T-helper 17 cell (primary cell): ENCODE measurements around the gene ROR1. TPM values are rescaled to one million over a fixed set of nuclear protein-coding genes. Genes with fewer than 3 reads are reported as not detected.

Source experiments
- ATAC-seq: fragments of 150-1000 bp; cut with Tn5 transposase; 2 replicates; pipeline ENCODE4 v1.10.0; 2021; ENCODE audit warnings: mild to moderate bottlenecking, moderate library complexity
- DNase-seq, 3 donors: peaks; one replicate each; pipeline versions ENCODE4 v3.0.0 to v3.0.0-alpha.2; 2020 to 2021
- H3K9me3 ChIP-seq: one replicate; pipeline ENCODE4 v1.7.0; 2013; ENCODE audit warnings: low read length, mild to moderate bottlenecking; ENCODE audit not compliant: control insufficient read depth, poor library complexity, severe bottlenecking
- H3K27ac Mint-ChIP-seq: one replicate; pipeline ENCODE4 v1.8.0; 2022; ENCODE audit warnings: mild to moderate bottlenecking, moderate library complexity, mixed read lengths
- H3K27me3 Mint-ChIP-seq: one replicate; pipeline ENCODE4 v1.8.0; 2022; ENCODE audit warnings: mixed read lengths
- H3K36me3 Mint-ChIP-seq: one replicate; pipeline ENCODE4 v1.8.0; 2022; ENCODE audit warnings: low read depth, mixed read lengths
- H3K4me1 Mint-ChIP-seq: one replicate; pipeline ENCODE4 v1.8.0; 2022; ENCODE audit warnings: mild to moderate bottlenecking, mixed read lengths
- H3K4me3 Mint-ChIP-seq: one replicate; pipeline ENCODE4 v1.8.0; 2022; ENCODE audit warnings: mild to moderate bottlenecking, moderate library complexity, mixed read lengths
- total RNA-seq, 4 donors: library from RNA in 2 of 4; stranded (reverse) in 2 of 4; gene quantifications; one replicate each; pipeline ENCODE4 v1.2.3 and lab custom pipeline; 2022 to 2026

Gene ROR1
- total RNA-seq, 2 donors from 2014 or later: not detected

DNA sequence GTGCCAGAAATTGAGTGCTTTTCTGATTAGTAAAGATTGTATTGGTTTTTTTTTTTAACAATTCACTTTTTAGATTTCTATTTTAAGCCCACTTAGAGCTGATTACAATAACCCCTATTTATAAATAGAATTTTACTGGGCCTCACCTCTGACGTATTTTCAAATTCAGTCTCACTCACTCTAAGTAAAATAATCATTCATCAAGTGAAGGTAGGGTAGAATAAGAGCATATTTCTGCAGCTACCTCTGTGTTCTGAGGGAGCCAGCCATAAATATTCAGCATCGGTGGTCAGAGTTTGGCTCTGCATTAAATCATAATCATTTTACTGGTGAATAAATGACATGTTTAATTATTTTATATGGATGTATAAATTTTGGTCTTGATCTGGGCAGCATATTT is 333.8 kb downstream of the ROR1 start:
- no peak for DNase-seq
- Mint-ChIP-seq H3K4me1 (no peaks in the 10 kb centered on the region), H3K27ac (no peak overlapping the region), H3K36me3 (no peaks in the 10 kb centered on the region), H3K4me3 (no peak overlapping the region), H3K27me3 (peaks cover 35% of the 10 kb centered on the region)
- no peaks in the 10 kb centered on the region for H3K9me3 ChIP-seq
- ATAC-seq: no peak

DNA sequence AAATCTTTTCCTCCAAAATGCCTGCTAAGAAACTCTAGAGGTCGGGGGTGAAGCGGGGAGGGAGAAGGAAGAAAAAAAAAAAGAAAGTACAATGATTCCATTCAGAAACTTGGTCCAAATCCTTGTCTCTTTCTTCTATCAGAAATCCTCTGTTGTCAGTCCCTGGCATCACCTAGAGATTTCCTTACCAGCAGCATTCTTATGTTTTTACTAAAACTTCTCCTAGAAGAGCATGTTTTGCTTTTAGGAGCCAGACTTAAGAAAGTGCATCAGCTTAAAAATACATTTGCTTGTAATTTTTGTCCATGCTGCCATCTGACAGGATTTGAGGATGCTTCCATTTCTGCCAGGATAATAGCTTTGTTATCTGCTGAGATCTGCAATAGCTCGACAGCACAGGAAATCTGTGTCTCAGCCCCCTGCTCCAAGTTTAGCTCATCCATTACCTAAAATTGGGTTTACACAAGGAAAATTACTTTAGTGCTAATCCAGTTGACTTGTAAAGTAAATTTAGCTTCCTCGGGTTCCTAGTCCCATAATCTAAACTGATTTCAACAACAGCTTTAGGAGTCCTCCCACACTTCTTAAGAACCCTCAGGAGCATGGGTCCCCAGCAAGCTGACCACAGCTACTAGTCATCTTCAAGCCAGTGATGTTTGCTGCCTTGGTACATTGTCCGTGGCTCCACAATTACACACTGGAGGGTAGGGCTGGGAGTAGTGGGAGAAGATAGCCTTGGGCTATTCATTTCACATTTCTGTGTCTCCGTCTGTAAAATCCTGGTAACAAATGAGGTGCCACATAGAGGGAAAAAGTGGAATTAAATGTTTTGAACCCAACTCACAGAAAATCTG is 337.3 kb downstream of the ROR1 start:
- H3K9me3 ChIP-seq: no peaks in the 10 kb centered on the region
- Mint-ChIP-seq H3K27me3 (peaks cover 56% of the 10 kb centered on the region), H3K4me3 (no peak overlapping the region), H3K27ac (no peak overlapping the region), H3K36me3 (no peaks in the 10 kb centered on the region), H3K4me1 (no peaks in the 10 kb centered on the region)
- DNase-seq (no peak), ATAC-seq (no peak)

DNA sequence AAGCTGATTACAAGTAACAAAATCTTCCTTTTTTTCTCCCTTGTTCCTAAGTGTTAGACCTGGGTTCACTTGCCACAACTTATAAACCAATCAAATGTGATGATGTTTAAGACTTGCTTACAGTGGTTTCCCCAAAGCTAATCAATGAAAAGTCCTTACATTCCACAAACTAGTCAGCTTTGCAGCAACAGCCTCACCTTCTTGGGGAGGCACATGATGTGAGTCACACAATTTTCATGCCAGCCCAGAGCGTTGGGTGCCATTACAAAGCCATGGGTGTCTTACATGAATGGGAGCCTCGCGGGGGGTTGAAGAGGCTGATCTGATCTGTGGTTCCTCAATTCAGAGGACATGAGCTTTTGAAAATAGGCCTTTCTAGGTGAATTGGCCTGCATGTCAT is 338.0 kb downstream of the ROR1 start:
- H3K36me3 Mint-ChIP-seq: no peaks in the 10 kb centered on the region
- H3K27me3 Mint-ChIP-seq: peaks cover 56% of the 10 kb centered on the region
- H3K4me1 Mint-ChIP-seq: no peaks in the 10 kb centered on the region
- no peak for DNase-seq
- H3K9me3 ChIP-seq: no peaks in the 10 kb centered on the region
- no peak for ATAC-seq
- no peak overlapping the region for H3K27ac Mint-ChIP-seq
- no peak overlapping the region for H3K4me3 Mint-ChIP-seq

DNA sequence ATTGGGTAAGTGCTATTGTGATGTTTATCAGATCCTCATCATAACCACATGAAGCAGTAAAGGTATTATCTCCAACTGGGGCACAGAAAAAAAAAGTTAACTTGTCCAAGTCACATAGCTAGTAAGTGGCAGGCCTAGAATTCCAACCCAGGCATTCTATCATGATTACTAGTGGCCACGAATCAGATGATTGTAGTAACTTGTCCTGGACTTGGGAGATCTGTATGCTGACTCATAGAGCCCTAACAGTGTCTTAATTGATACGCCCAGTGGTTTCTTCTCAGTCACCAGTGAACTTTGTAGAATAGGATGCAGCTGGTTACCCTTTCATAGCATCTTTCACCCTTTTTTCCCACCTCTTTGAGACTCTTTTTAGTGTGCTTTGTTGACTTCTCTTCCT is 338.5 kb downstream of the ROR1 start:
- H3K36me3 Mint-ChIP-seq: no peaks in the 10 kb centered on the region
- H3K4me1 Mint-ChIP-seq: no peaks in the 10 kb centered on the region
- ATAC-seq: no peak
- no peak overlapping the region for H3K27ac Mint-ChIP-seq
- no peaks in the 10 kb centered on the region for H3K9me3 ChIP-seq
- no peak for DNase-seq
- H3K27me3 Mint-ChIP-seq: peaks cover 59% of the 10 kb centered on the region
- no peak overlapping the region for H3K4me3 Mint-ChIP-seq

DNA sequence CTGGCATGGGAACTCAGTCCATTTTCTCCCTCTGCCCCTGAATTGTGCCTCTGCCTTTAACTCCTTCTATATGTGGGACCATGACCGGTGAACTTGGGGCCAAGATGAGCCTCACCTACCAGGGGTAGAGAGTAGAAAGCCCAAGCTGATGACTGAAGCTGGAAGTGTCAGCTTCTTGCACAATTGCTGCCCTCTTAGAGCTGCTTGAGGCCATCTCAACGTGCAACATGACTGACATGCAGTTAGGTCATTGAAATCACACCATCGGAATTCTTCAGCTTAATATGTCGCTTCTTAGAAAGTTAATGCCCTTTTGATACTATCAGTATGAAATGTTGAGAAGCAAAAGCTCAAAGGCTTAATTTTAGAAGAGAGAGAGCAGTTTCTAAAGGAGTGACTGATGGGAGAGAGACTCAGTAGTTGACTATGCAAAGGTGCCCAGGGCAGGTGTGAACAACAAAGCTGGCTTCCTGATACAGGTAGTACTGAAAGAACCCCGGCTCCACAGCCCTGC is 340.3 kb downstream of the ROR1 start:
- H3K36me3 Mint-ChIP-seq: no peaks in the 10 kb centered on the region
- DNase-seq: no peak
- no peak overlapping the region for H3K4me3 Mint-ChIP-seq
- H3K27me3 Mint-ChIP-seq: peaks cover 52% of the 10 kb centered on the region
- no peaks in the 10 kb centered on the region for H3K4me1 Mint-ChIP-seq
- no peak overlapping the region for H3K27ac Mint-ChIP-seq
- ATAC-seq: no peak
- no peaks in the 10 kb centered on the region for H3K9me3 ChIP-seq

DNA sequence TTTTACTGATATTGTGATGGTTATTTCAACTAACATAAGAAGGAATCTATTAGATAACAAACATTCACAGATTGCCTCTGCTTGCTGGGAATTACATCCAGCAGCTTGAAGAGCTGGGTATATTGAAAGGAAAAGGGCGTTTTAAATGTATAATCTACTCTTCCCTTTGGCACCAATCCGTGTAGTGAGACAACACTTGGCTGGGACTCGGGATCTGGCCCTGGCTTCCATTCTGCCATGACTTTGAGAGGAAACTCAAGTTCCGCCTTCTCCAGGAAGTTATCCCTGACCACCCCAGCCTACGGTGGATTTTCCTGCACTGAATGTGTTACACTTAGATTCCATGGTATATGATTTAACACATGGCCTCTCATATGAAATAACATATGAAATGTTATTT is 342.7 kb downstream of the ROR1 start:
- Mint-ChIP-seq H3K4me1 (peaks cover 3% of the 10 kb centered on the region), H3K4me3 (no peak overlapping the region), H3K27me3 (peaks cover 50% of the 10 kb centered on the region), H3K36me3 (no peaks in the 10 kb centered on the region), H3K27ac (no peak overlapping the region)
- H3K9me3 ChIP-seq: no peaks in the 10 kb centered on the region
- ATAC-seq (no peak), DNase-seq (no peak)

DNA sequence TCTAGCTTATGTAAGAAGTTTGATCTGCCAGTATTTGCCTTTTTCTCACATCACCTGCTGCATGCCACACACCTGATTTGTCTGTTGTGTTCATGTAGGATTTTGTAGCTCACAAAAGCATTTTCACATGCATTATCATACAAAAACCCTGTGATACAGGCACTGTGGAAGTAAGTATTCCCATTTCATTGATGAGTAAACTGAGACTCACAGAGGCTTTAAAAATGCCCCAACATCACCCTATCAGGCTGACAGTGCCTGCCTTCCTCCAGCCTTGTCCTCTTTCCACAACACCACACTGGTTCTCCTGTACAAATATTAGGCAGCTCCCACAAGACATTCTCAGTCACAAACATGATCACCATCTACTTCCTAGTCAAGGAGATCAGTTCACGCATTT is 343.7 kb downstream of the ROR1 start:
- H3K9me3 ChIP-seq: no peaks in the 10 kb centered on the region
- Mint-ChIP-seq H3K27ac (no peak overlapping the region), H3K36me3 (no peaks in the 10 kb centered on the region), H3K27me3 (peaks cover 58% of the 10 kb centered on the region), H3K4me3 (no peak overlapping the region), H3K4me1 (peaks cover 3% of the 10 kb centered on the region)
- DNase-seq (no peak), ATAC-seq (no peak)

DNA sequence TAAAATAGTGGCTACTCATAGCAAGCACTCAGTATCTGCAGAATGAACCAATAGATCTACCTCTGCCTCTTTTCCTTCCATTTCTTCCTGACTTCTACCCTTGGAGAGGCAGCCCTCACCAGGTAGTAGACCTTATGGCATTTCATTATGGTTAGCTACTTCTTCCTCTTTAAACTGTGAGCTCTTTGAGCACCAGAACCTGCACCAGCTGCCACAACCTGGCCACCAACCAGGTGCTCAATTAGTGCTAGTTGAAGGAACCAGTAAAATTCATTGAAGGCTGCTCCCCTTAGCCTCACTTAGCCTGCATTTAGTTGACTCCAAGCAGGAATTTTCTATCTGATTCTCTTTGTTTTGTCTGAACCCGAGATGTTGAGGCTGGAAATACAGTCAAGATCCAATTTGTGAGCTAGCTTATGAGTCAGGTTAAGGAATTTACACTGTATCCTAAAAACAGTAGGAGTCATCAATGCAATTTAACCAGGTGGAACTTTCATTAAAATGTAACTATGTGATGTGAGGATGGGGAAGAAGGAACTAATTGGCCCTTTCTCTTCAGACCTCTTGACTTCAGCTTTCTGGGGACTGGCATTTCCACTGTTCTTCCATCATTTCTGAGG is 348.1 kb downstream of the ROR1 start:
- ATAC-seq (no peak), DNase-seq (no peak)
- H3K27me3 Mint-ChIP-seq: peaks cover 65% of the 10 kb centered on the region
- peaks cover 3% of the 10 kb centered on the region for H3K36me3 Mint-ChIP-seq
- H3K9me3 ChIP-seq: no peaks in the 10 kb centered on the region
- H3K4me1 Mint-ChIP-seq: peaks cover 3% of the 10 kb centered on the region
- no peak overlapping the region for H3K4me3 Mint-ChIP-seq
- H3K27ac Mint-ChIP-seq: no peak overlapping the region

DNA sequence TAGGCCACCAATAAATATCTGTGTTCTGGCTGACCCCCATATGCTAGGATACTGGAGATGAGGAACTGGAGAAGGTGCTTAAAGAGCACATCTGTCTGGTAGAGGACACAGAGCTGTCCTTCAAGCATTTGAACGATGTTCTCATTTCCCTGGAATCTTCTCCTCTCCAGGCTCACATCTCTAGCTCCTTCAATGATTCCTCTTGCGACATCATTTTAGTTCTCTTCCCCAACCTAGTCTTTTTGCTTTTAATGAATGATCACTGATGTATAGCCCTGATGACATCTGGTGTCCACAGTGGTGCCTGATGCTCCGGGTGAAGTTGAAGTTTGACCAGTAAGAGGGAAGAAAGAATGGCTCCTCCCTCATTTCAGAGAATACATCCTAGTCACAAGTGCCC is 348.8 kb downstream of the ROR1 start:
- H3K27me3 Mint-ChIP-seq: peaks cover 60% of the 10 kb centered on the region
- H3K4me3 Mint-ChIP-seq: no peak overlapping the region
- H3K4me1 Mint-ChIP-seq: peaks cover 3% of the 10 kb centered on the region
- H3K9me3 ChIP-seq: no peaks in the 10 kb centered on the region
- H3K36me3 Mint-ChIP-seq: peaks cover 3% of the 10 kb centered on the region
- ATAC-seq (no peak), DNase-seq (no peak)
- no peak overlapping the region for H3K27ac Mint-ChIP-seq

DNA sequence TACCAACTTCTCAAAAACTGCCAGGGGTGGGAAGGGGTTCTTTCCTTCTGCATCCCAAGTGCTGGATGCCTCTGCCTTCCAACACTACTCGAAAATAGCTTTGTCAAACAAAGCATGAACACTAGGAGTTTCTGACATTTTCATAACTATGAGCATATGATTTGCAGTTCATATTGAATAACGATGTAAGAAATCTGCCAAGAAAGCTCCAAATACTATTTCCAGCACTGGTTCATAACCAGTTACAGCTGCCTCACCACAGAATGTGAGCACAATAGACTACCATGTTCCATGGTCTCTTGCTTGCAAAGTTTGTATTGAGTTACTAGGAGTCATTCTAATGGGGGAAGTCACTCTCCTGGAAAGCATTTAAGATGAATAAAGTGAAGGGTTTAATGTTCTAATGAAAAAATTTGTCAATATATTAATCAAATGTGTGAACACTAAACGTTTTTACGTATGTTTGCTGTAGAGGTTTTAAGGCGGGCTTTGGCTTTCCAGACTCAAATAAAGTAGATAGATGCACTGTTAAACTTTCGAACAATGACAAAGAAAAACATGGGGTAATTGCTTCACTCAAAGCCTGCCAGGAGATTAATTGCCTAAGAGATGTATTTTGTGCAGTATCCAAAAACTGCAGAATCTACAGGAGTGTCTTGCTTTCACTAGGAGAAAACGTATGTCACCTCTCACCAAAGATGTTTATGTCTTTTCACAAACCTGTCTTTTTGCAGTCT is 351.1 kb downstream of the ROR1 start:
- H3K4me1 Mint-ChIP-seq: peaks cover 3% of the 10 kb centered on the region
- H3K36me3 Mint-ChIP-seq: peaks cover 3% of the 10 kb centered on the region
- H3K27me3 Mint-ChIP-seq: peaks cover 65% of the 10 kb centered on the region
- H3K27ac Mint-ChIP-seq: no peak overlapping the region
- ATAC-seq (no peak), DNase-seq (no peak)
- no peaks in the 10 kb centered on the region for H3K9me3 ChIP-seq
- no peak overlapping the region for H3K4me3 Mint-ChIP-seq

DNA sequence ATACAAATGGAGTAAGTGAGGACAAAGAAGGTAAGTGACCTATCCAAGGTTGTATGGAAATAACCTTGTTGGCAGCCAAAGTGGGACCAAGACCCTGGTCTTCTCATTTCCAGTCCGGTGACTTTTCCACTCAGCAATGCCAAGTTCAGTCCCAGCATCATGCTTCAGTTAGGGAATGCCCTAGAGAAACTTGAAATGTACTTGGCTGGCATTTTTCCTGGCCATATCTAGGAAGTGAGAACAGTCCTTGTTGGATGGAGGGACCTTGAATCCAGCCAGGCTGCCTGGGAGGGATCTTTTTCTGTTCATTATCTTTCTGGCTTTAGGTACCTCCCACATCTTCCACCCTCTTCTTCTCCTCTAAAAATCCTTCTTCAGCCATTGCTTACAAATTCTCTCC is 352.8 kb downstream of the ROR1 start:
- Mint-ChIP-seq H3K4me3 (no peak overlapping the region), H3K27ac (no peak overlapping the region), H3K36me3 (peaks cover 3% of the 10 kb centered on the region)

DNA sequence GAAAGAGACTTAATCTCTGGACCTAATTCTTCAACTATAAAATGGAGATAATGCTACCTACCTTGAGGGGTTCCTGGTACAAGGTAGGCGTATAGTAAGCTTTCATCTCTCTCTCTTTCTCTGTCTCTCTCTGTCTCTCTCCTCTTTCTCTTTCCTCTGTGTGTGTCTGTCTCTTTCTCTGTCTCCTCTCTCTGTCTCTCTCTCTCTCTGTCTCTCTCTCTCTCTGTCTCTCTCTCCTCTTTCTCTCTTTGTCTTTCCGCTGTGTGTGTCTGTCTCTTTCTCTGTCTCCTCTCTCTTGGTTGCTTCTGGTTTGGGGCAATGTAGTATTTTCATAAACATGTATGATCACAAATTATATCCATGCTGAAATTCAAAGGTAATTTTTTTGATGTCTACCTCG is 353.5 kb downstream of the ROR1 start:
- Mint-ChIP-seq H3K27ac (no peak overlapping the region), H3K4me1 (no peaks in the 10 kb centered on the region), H3K36me3 (peaks cover 3% of the 10 kb centered on the region), H3K4me3 (no peak overlapping the region), H3K27me3 (peaks cover 62% of the 10 kb centered on the region)
- ATAC-seq (no peak), DNase-seq (no peak)
- no peaks in the 10 kb centered on the region for H3K9me3 ChIP-seq

More for the DNA sequence above, 352.8 kb downstream of the ROR1 start:
- peaks cover 63% of the 10 kb centered on the region for H3K27me3 Mint-ChIP-seq
- H3K9me3 ChIP-seq: no peaks in the 10 kb centered on the region
- ATAC-seq (no peak), DNase-seq (no peak)
- no peaks in the 10 kb centered on the region for H3K4me1 Mint-ChIP-seq

DNA sequence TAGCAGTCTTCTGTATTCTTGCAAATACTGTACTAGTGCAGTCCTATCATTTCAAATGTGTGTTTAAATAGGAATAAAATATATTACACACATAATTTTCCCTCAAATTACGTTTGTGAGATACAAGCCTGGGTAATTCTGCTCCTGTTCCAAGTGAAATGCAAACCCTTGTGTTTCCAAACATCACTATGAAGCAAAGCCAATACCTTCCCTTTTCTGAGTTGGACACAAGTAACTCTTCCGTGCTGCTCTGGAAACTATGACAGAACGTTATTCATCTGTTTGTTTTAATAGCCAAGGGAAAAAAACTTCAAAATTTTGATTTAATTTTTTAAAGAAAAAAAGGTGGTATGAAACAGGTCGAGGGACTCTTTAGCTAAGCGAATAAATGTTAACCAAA is 355.9 kb downstream of the ROR1 start:
- no peak overlapping the region for H3K4me3 Mint-ChIP-seq
- peaks cover 55% of the 10 kb centered on the region for H3K27me3 Mint-ChIP-seq
- no peak for ATAC-seq
- no peaks in the 10 kb centered on the region for H3K9me3 ChIP-seq
- H3K36me3 Mint-ChIP-seq: no peaks in the 10 kb centered on the region
- no peak overlapping the region for H3K27ac Mint-ChIP-seq
- no peaks in the 10 kb centered on the region for H3K4me1 Mint-ChIP-seq
- DNase-seq: no peak
